HEK293 (cell line): ENCODE results near the gene ACOT7.

Source experiments
- CTCF ChIA-PET: fragments of 350-600 bp; formaldehyde crosslinking; extraction: SDS; loops from one replicate; lab custom pipeline; 2021; ENCODE audit warnings: antibody characterized with exemption; lab: Yijun Ruan, JAX
- POLR2A ChIA-PET: fragments of 300-600 bp; formaldehyde crosslinking; extraction: SDS; loops from one replicate; lab custom pipeline; 2020; ENCODE audit warnings: antibody characterized with exemption, inconsistent platforms; lab: Yijun Ruan, JAX
- H3K27ac ChIP-seq: fragments of 200-500 bp; sonication (Bioruptor generic); 2 replicates; pipeline ENCODE4 v1.5.1; 2014; ENCODE audit warnings: low read depth, low read length, control low read depth, inconsistent platforms; ENCODE audit errors: extremely low read depth
- H3K36me3 ChIP-seq, 2 experiments: fragments of 200-500 bp in 1 of 2; sonication (Bioruptor generic) in 1 of 2; 1 replicate in 1 of 2; 2 replicates in 1 of 2; pipeline ENCODE4 v1.5.1; 2014 to 2017; ENCODE audit warnings: inconsistent platforms in 2 of 2, low read length in 2 of 2; ENCODE audit not compliant: control insufficient read depth in 2 of 2, insufficient read depth in 1 of 2
- H3K4me1 ChIP-seq: fragments of 200-500 bp; sonication (Bioruptor generic); 2 replicates; pipeline ENCODE4 v1.5.1; 2014; ENCODE audit warnings: mild to moderate bottlenecking, low read length, inconsistent platforms; ENCODE audit not compliant: control insufficient read depth, insufficient read depth
- H3K4me3 ChIP-seq: 2 replicates; pipeline ENCODE4 v1.5.1; 2011; ENCODE audit warnings: low read depth, mild to moderate bottlenecking, control low read depth, low read length, moderate library complexity
- H3K9me3 ChIP-seq: fragments of 200-500 bp; sonication (Bioruptor generic); 2 replicates; pipeline ENCODE4 v1.5.1; 2014; ENCODE audit warnings: low read depth, low read length, inconsistent platforms; ENCODE audit not compliant: control insufficient read depth, insufficient read depth
- EGR2 ChIP-seq: fragments of 450-650 bp; formaldehyde crosslinking; IDR thresholded peaks from 2 replicates; pipeline ENCODE4 v1.5.1; 2016; ENCODE audit warnings: low read depth, missing biosample characterization, missing genetic modification characterization
- GLIS1 ChIP-seq: fragments of 450-650 bp; formaldehyde crosslinking; IDR thresholded peaks from 2 replicates; pipeline ENCODE4 v1.5.1; 2016; ENCODE audit warnings: missing biosample characterization, missing genetic modification characterization
- KLF9 ChIP-seq: fragments of 450-650 bp; formaldehyde crosslinking; IDR thresholded peaks from 2 replicates; pipeline ENCODE4 v1.5.1; 2016; ENCODE audit warnings: missing biosample characterization, missing genetic modification characterization, low read depth
- MZF1 ChIP-seq: fragments of 450-650 bp; formaldehyde crosslinking; IDR thresholded peaks from 2 replicates; pipeline ENCODE4 v1.5.1; 2017; ENCODE audit warnings: missing biosample characterization, missing genetic modification characterization, borderline replicate concordance
- SCRT1 ChIP-seq: fragments of 450-650 bp; formaldehyde crosslinking; IDR thresholded peaks from 2 replicates; pipeline ENCODE4 v1.5.1; 2016; ENCODE audit warnings: missing biosample characterization, missing genetic modification characterization, borderline replicate concordance
- ZBTB8A ChIP-seq: fragments of 450-650 bp; formaldehyde crosslinking; IDR thresholded peaks from 2 replicates; pipeline ENCODE4 v1.5.1; 2016; ENCODE audit warnings: missing biosample characterization, missing genetic modification characterization
- ZFHX2 ChIP-seq: fragments of 450-650 bp; formaldehyde crosslinking; conservative IDR thresholded peaks from 2 replicates; pipeline ENCODE4 v1.5.1; 2016; ENCODE audit warnings: missing biosample characterization, missing genetic modification characterization
- ZNF121 ChIP-seq: fragments of 450-650 bp; formaldehyde crosslinking; IDR thresholded peaks from 2 replicates; pipeline ENCODE4 v1.5.1; 2016; ENCODE audit warnings: missing biosample characterization, missing genetic modification characterization
- ZNF292 ChIP-seq: fragments of 450-650 bp; formaldehyde crosslinking; IDR thresholded peaks from 2 replicates; pipeline ENCODE4 v1.5.1; 2016; ENCODE audit warnings: low read depth, missing biosample characterization, missing genetic modification characterization, borderline replicate concordance
- ZNF335 ChIP-seq: fragments of 450-650 bp; formaldehyde crosslinking; conservative IDR thresholded peaks from 2 replicates; pipeline ENCODE4 v1.5.1; 2016; ENCODE audit warnings: missing biosample characterization, missing genetic modification characterization
- ZNF366 ChIP-seq: fragments of 450-650 bp; formaldehyde crosslinking; conservative IDR thresholded peaks from 2 replicates; pipeline ENCODE4 v1.5.1; 2016; ENCODE audit warnings: missing biosample characterization, missing genetic modification characterization
- ZNF404 ChIP-seq: fragments of 450-650 bp; formaldehyde crosslinking; IDR thresholded peaks from 2 replicates; pipeline ENCODE4 v1.5.1; 2017; ENCODE audit warnings: missing biosample characterization, missing genetic modification characterization
- ZNF629 ChIP-seq: fragments of 450-650 bp; formaldehyde crosslinking; IDR thresholded peaks from 2 replicates; pipeline ENCODE4 v1.5.1; 2017; ENCODE audit warnings: missing biosample characterization, missing genetic modification characterization
- ZNF837 ChIP-seq: fragments of 450-650 bp; formaldehyde crosslinking; IDR thresholded peaks from 2 replicates; pipeline ENCODE4 v1.5.1; 2016; ENCODE audit warnings: missing biosample characterization, missing genetic modification characterization
- ZXDB ChIP-seq: fragments of 450-650 bp; formaldehyde crosslinking; IDR thresholded peaks from 2 replicates; pipeline ENCODE4 v1.5.1; 2016; ENCODE audit warnings: missing biosample characterization, missing genetic modification characterization
- TF ChIP-seq, protein P1 (sequence below): fragments of 450-650 bp; formaldehyde crosslinking; optimal IDR thresholded peaks from 2 replicates; pipeline ENCODE3; 2016; ENCODE audit warnings: missing biosample characterization, mild to moderate bottlenecking, missing genetic modification characterization
- TF ChIP-seq, protein P2 (sequence below): fragments of 450-650 bp; formaldehyde crosslinking; IDR thresholded peaks from 2 replicates; pipeline ENCODE4 v1.5.1; 2016; ENCODE audit warnings: missing biosample characterization, missing genetic modification characterization

The ACOT7 gene

DNA sequence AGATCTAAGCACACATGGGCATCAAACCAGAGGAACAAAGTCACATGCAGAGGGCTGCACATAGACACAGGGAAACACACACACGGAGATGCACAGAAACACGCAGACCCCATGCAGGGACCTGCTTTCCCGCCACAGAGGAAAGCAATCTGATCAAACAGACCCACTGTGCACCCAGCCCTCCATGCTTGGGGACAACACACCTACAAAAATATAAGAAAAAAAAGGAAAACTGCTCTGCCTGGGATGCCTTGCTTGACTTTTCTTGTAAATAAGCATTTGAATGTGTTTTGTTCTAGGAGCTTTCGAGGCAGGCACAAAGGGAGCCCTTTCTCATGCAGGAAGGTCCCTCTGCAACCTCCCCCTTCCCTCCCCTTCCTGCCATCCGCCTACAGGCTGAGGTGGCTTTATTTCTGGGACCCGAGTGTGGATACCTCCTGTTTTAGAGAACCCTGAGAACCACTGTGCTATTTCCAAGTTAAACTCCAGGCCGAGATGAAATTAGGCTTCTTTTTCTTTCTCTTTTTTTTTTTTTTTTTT, 154.3 kb downstream of the ACOT7 start:
- Histone ChIP-seq H3K9me3 (no peaks in the 10 kb centered on the region), H3K4me3 (no peak overlapping the region), H3K4me1 (no peaks in the 10 kb centered on the region; the same call in 1 of the 2 replicates), H3K36me3 (peaks cover 0 to 4% of the 10 kb centered on the region in 2 experiments; a peak in 1 of 3 replicates), H3K27ac (no peak overlapping the region)
- POLR2A ChIA-PET = interaction anchor here (1.0 kb wide), 1 partner anchor 15 kb away, joined by 3 read pairs; no protein-coding TSS in a partner anchor
- CTCF ChIA-PET = interaction anchor here (0.6 to 2.8 kb wide), 19 partner anchors 7 to 247 kb away, joined by 3 to 14 read pairs (median 5); partner anchors contain the start of gene RNF207
- TF ChIP-seq MZF1 (tag by site-specific recombination) (no peak), ZNF335 (tag by site-specific recombination) (peak; percentile 60)

DNA sequence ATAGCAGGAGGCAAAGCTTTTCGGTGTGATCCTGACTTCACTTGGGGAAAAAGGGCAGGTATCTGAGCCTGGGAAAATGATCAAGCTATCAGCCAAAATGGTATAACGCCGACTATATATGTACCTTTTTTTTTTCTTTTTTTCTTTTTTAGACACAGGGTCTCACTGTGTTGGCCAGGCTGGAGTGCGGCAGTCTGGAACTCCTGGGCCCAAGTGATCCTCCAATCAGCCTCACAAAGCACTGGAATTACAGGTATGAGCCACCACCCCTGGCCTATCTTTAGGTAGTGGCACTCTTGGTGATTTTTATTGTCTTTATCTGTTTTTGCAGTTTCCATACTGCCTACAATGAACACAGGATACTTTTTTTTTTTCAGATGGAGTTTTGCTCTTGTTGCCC, 156.5 kb downstream of the ACOT7 start:
- POLR2A ChIA-PET = interaction anchor here (0.5 to 0.6 kb wide), 2 partner anchors 164 to 173 kb away, joined by 3 to 4 read pairs; no protein-coding TSS in a partner anchor
- H3K27ac ChIP-seq = no peak overlapping the region
- H3K4me3 ChIP-seq = no peak overlapping the region
- TF ChIP-seq GLIS1 (tag by site-specific recombination) = no peak
- peak; percentile 89 for TF ChIP-seq ZNF121 (tag by site-specific recombination)
- CTCF ChIA-PET = interaction anchor here (0.5 to 2.8 kb wide), 9 partner anchors 10 to 1320 kb away, joined by 3 to 14 read pairs (median 3); no protein-coding TSS in a partner anchor
- H3K4me1 ChIP-seq = no peaks in the 10 kb centered on the region; the same call in 1 of the 2 replicates
- peaks cover 13 to 26% of the 10 kb centered on the region in 2 experiments for H3K36me3 ChIP-seq
- no peaks in the 10 kb centered on the region for H3K9me3 ChIP-seq

DNA sequence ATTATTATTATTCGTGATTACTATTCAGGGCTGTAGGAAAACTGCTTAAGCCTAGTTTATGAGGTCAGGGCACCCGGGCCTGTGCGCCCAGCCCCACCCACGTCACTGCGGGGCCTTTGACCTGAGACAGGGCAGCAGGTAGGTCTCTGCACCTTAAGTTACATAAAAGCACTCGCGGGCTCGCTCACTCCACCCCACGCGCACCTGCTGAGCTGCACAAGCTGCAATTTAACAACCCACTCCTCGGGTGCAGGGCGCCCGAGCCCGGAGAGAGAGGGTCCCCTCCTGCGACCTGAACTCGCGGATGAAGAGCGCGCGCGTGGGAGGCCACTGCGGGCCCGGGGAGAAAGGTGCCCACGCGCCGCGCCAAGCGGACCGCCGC, 158.3 kb downstream of the ACOT7 start:
- CTCF ChIA-PET = interaction anchor here (0.7 to 1.2 kb wide), 3 partner anchors 31 to 203 kb away, joined by 3 to 4 read pairs (median 4); no protein-coding TSS in a partner anchor
- no peak for TF ChIP-seq ZNF292
- 0 out of 2 replicates have a peak, but pooled peaks have one; percentile 33 for TF ChIP-seq ZXDB
- TF ChIP-seq ZNF629 = peak; percentile 41
- TF ChIP-seq ZNF837 (tag by site-specific recombination) = no peak
- no peak for TF ChIP-seq SCRT1 (tag by site-specific recombination)
- TF ChIP-seq KLF9 = peak; percentile 44; the same call in 1 of the 2 replicates
- TF ChIP-seq ZBTB8A (tag by site-specific recombination) = peak; percentile 67
- TF ChIP-seq ZNF404 = no peak
- TF ChIP-seq EGR2 (tag by site-specific recombination) = peak; percentile 68; the same call in 1 of the 2 replicates
- peak; percentile 78 for TF ChIP-seq ZFHX2 (tag by site-specific recombination)
- TF ChIP-seq, protein P1, sequence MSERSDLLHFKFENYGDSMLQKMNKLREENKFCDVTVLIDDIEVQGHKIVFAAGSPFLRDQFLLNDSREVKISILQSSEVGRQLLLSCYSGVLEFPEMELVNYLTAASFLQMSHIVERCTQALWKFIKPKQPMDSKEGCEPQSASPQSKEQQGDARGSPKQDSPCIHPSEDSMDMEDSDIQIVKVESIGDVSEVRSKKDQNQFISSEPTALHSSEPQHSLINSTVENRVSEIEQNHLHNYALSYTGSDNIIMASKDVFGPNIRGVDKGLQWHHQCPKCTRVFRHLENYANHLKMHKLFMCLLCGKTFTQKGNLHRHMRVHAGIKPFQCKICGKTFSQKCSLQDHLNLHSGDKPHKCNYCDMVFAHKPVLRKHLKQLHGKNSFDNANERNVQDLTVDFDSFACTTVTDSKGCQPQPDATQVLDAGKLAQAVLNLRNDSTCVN (tag by site-specific recombination) = peak; percentile 52
- TF ChIP-seq ZNF366 (tag by site-specific recombination) = no peak
- TF ChIP-seq, protein P2, sequence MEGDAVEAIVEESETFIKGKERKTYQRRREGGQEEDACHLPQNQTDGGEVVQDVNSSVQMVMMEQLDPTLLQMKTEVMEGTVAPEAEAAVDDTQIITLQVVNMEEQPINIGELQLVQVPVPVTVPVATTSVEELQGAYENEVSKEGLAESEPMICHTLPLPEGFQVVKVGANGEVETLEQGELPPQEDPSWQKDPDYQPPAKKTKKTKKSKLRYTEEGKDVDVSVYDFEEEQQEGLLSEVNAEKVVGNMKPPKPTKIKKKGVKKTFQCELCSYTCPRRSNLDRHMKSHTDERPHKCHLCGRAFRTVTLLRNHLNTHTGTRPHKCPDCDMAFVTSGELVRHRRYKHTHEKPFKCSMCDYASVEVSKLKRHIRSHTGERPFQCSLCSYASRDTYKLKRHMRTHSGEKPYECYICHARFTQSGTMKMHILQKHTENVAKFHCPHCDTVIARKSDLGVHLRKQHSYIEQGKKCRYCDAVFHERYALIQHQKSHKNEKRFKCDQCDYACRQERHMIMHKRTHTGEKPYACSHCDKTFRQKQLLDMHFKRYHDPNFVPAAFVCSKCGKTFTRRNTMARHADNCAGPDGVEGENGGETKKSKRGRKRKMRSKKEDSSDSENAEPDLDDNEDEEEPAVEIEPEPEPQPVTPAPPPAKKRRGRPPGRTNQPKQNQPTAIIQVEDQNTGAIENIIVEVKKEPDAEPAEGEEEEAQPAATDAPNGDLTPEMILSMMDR = no peak
- H3K9me3 ChIP-seq = no peaks in the 10 kb centered on the region
- H3K27ac ChIP-seq = peak overlapping the region; percentile 89; the same call in 1 of the 2 replicates
- POLR2A ChIA-PET = interaction anchor here (0.6 to 2.4 kb wide), 11 partner anchors 8 to 225 kb away, joined by 3 to 14 read pairs (median 3); partner anchors contain the start of gene RNF207
- peaks cover 30 to 43% of the 10 kb centered on the region in 2 experiments for H3K36me3 ChIP-seq
- no peaks in the 10 kb centered on the region for H3K4me1 ChIP-seq
- peak overlapping the region; percentile 92 for H3K4me3 ChIP-seq
